GM23338 (cell line): ENCODE results near the gene SERGEF. TPM values are rescaled to one million over a fixed set of nuclear protein-coding genes. Genes with fewer than 3 reads are reported as not detected.

Experiments used
- ATAC-seq: fragments of 200-7000 bp; cut with Tn5 transposase; 3 replicates; pipeline ENCODE4 v1.9.1; 2020
- DNase-seq: peaks from one replicate; pipeline ENCODE4 v3.0.0-alpha.2; 2015; ENCODE audit warnings: low spot score
- H2AFZ ChIP-seq: fragments of 200-600 bp; sonication (generic); 2 replicates; pipeline ENCODE4 v1.8.0; 2016; ENCODE audit warnings: antibody characterized with exemption, mild to moderate bottlenecking, moderate library complexity
- H3F3A ChIP-seq: fragments of 200-600 bp; sonication (generic); replicated peaks from 2 replicates; pipeline ENCODE4 v1.8.0; 2017; ENCODE audit warnings: antibody characterized with exemption, mixed run types, low read depth
- H3K27ac ChIP-seq: fragments of 200-600 bp; sonication (generic); 2 replicates; pipeline ENCODE4 v1.6.1; 2016; ENCODE audit warnings: low read depth
- H3K27me3 ChIP-seq: fragments of 200-600 bp; sonication (generic); 2 replicates; pipeline ENCODE4 v1.8.0; 2016; ENCODE audit warnings: mild to moderate bottlenecking, mixed run types, moderate library complexity; ENCODE audit not compliant: insufficient read depth
- H3K36me3 ChIP-seq: fragments of 200-600 bp; sonication (generic); 2 replicates; pipeline ENCODE4 v1.8.0; 2016; ENCODE audit warnings: mild to moderate bottlenecking; ENCODE audit not compliant: insufficient read depth
- H3K4me1 ChIP-seq: fragments of 200-600 bp; sonication (generic); 2 replicates; pipeline ENCODE4 v1.8.0; 2016; ENCODE audit warnings: mild to moderate bottlenecking, moderate library complexity; ENCODE audit not compliant: insufficient read depth
- H3K4me2 ChIP-seq: fragments of 200-600 bp; sonication (generic); 2 replicates; pipeline ENCODE4 v1.7.1; 2017; ENCODE audit warnings: mixed run types
- H3K4me3 ChIP-seq: fragments of 200-600 bp; sonication (generic); 2 replicates; pipeline ENCODE4 v1.6.1; 2016; ENCODE audit warnings: mixed run types
- H3K79me2 ChIP-seq: fragments of 200-600 bp; sonication (generic); replicated peaks from 2 replicates; pipeline ENCODE4 v1.8.0; 2017; ENCODE audit warnings: mild to moderate bottlenecking; ENCODE audit not compliant: insufficient read depth
- H3K9me2 ChIP-seq: fragments of 200-600 bp; sonication (generic); 2 replicates; pipeline ENCODE4 v1.8.0; 2017; ENCODE audit not compliant: insufficient read depth
- H4K20me1 ChIP-seq: fragments of 200-600 bp; sonication (generic); replicated peaks from 2 replicates; pipeline ENCODE4 v1.8.0; 2017; ENCODE audit warnings: mild to moderate bottlenecking; ENCODE audit not compliant: insufficient read depth
- H3K27ac Mint-ChIP-seq: 2 replicates; pipeline ENCODE4 v1.8.0; 2020; ENCODE audit warnings: inconsistent platforms, mild to moderate bottlenecking, moderate library complexity, mixed read lengths
- H3K27me3 Mint-ChIP-seq: 3 replicates; pipeline ENCODE4 v1.8.0; 2022; ENCODE audit warnings: low read depth, mild to moderate bottlenecking, moderate library complexity, mixed read lengths, inconsistent platforms; ENCODE audit not compliant: insufficient read depth, poor library complexity
- H3K36me3 Mint-ChIP-seq: 3 replicates; pipeline ENCODE4 v1.8.0; 2021; ENCODE audit warnings: low read depth, mild to moderate bottlenecking, inconsistent platforms, moderate library complexity, mixed read lengths
- H3K4me1 Mint-ChIP-seq: 3 replicates; pipeline ENCODE4 v1.8.0; 2020; ENCODE audit warnings: mild to moderate bottlenecking, inconsistent platforms, mixed read lengths
- H3K4me3 Mint-ChIP-seq: 3 replicates; pipeline ENCODE4 v1.8.0; 2021; ENCODE audit warnings: moderate library complexity, mild to moderate bottlenecking, inconsistent platforms, mixed read lengths
- H3K9me3 Mint-ChIP-seq: 3 replicates; pipeline ENCODE4 v1.8.0; 2020; ENCODE audit warnings: moderate library complexity, mild to moderate bottlenecking, inconsistent platforms, mixed read lengths
- EZH2 ChIP-seq: fragments of 200-600 bp; sonication (generic); IDR thresholded peaks from one replicate; pipeline ENCODE4 v1.8.0; 2017; ENCODE audit warnings: antibody characterized with exemption, mild to moderate bottlenecking, low read depth; ENCODE audit not compliant: unreplicated experiment
- EZH2phosphoT487 ChIP-seq: fragments of 200-600 bp; sonication (generic); IDR thresholded peaks from one replicate; pipeline ENCODE4 v1.8.1; 2018; ENCODE audit warnings: antibody characterized with exemption; ENCODE audit not compliant: unreplicated experiment
- JUNB ChIP-seq: IDR thresholded peaks from one replicate; pipeline ENCODE4 v1.6.1; 2016; ENCODE audit warnings: antibody characterized with exemption; ENCODE audit not compliant: unreplicated experiment
- NANOG ChIP-seq: IDR thresholded peaks from 2 replicates; pipeline ENCODE4 v1.6.1; 2016; ENCODE audit warnings: antibody characterized with exemption, borderline replicate concordance
- POLR2AphosphoS5 ChIP-seq: IDR thresholded peaks from 2 replicates; pipeline ENCODE4 v1.6.1; 2016; ENCODE audit warnings: antibody characterized with exemption, low read depth
- STAT1 ChIP-seq: IDR thresholded peaks from one replicate; pipeline ENCODE4 v1.6.1; 2016; ENCODE audit warnings: antibody characterized with exemption; ENCODE audit not compliant: unreplicated experiment
- ZNF114 ChIP-seq: fragments of 250-450 bp; sonication (Bioruptor Pico); IDR thresholded peaks from 2 replicates; pipeline ENCODE4 v1.5.0; 2020; ENCODE audit warnings: mild to moderate bottlenecking, moderate library complexity
- ZNF331 ChIP-seq: fragments of 250-450 bp; sonication (Bioruptor Pico); IDR thresholded peaks from 2 replicates; pipeline ENCODE4 v1.5.0; 2020; ENCODE audit warnings: low read depth, mild to moderate bottlenecking, moderate library complexity
- polyA plus RNA-seq: library from polyadenylated mRNA; unstranded; fragments of >200 nt; fragmentation: Nextera tagmentation; extraction: Ambion mirVana; gene quantifications from 2 replicates; pipeline ENCODE4 v1.2.1, GENCODE V29; 2016
- total RNA-seq: library from RNA; depleted of rRNA; stranded (reverse); fragments of >200 nt; shearing (Covaris generic); gene quantifications from 2 replicates; pipeline ENCODE4 v1.2.3, GENCODE V29; 2014
- TF ChIP-seq, protein P1 (sequence below): IDR thresholded peaks from one replicate; pipeline ENCODE4 v1.6.1; 2018; ENCODE audit warnings: antibody characterized with exemption; ENCODE audit not compliant: unreplicated experiment
- TF ChIP-seq, protein P2 (sequence below): IDR thresholded peaks from 2 replicates; pipeline ENCODE4 v1.6.1; 2016; ENCODE audit warnings: antibody characterized with exemption
- TF ChIP-seq, protein P3 (sequence below): fragments of 250-450 bp; sonication (Bioruptor Pico); IDR thresholded peaks from 2 replicates; pipeline ENCODE4 v1.5.0; 2020; ENCODE audit warnings: mild to moderate bottlenecking, moderate library complexity
- TF ChIP-seq, protein P4 (sequence below), 2 experiments: fragments of 200-600 bp in 1 of 2; sonication (generic) in 1 of 2; conservative IDR thresholded peaks; 2 replicates each; pipeline versions ENCODE4 v1.5.1 to v1.6.1; 2016 to 2017; ENCODE audit warnings: antibody characterized with exemption in 2 of 2, low read depth in 2 of 2, mild to moderate bottlenecking in 2 of 2, moderate library complexity in 1 of 2

The SERGEF gene
- total and polyA plus RNA-seq, 2 experiments from 2014 or later: 24.2 to 27.9 TPM

DNA sequence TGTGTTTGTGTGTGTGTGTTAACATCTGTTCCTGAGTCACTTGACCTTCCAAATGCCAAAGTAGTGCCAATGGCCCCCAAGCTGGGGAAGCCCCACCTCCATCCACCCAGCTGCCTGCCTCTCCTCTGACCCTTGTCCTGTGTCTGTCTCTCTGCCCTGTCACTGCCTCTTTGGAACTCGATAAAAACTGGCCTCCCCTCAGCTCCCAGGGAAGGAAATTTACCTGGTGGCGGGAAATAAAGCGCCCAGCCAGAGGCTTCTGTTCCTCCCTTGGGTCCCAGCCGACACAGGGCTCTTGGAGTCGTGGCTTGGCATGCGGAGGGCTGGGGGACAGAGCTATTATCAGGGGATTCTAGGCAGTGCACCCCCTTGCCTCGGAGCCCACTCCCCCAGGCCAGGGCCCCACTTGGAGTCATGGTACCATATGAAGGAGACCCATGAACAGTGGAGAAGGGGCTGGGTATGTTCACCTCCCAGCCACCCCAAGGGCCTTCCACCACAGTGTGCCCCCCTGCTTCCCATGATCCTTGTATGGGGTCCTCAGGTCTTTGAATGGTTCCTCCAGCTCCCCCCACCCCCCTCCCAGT is 272.1 kb downstream of the SERGEF start (continued):
- TF ChIP-seq JUNB (no peak), STAT1 (no peak), ZNF331 (CRISPR knock-in tag) (no peak), EZH2 (no peak), ZNF114 (CRISPR knock-in tag) (no peak), NANOG (no peak), POLR2AphosphoS5 (no peak)
- TF ChIP-seq, protein P1, sequence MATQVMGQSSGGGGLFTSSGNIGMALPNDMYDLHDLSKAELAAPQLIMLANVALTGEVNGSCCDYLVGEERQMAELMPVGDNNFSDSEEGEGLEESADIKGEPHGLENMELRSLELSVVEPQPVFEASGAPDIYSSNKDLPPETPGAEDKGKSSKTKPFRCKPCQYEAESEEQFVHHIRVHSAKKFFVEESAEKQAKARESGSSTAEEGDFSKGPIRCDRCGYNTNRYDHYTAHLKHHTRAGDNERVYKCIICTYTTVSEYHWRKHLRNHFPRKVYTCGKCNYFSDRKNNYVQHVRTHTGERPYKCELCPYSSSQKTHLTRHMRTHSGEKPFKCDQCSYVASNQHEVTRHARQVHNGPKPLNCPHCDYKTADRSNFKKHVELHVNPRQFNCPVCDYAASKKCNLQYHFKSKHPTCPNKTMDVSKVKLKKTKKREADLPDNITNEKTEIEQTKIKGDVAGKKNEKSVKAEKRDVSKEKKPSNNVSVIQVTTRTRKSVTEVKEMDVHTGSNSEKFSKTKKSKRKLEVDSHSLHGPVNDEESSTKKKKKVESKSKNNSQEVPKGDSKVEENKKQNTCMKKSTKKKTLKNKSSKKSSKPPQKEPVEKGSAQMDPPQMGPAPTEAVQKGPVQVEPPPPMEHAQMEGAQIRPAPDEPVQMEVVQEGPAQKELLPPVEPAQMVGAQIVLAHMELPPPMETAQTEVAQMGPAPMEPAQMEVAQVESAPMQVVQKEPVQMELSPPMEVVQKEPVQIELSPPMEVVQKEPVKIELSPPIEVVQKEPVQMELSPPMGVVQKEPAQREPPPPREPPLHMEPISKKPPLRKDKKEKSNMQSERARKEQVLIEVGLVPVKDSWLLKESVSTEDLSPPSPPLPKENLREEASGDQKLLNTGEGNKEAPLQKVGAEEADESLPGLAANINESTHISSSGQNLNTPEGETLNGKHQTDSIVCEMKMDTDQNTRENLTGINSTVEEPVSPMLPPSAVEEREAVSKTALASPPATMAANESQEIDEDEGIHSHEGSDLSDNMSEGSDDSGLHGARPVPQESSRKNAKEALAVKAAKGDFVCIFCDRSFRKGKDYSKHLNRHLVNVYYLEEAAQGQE: no peak
- TF ChIP-seq, protein P2, sequence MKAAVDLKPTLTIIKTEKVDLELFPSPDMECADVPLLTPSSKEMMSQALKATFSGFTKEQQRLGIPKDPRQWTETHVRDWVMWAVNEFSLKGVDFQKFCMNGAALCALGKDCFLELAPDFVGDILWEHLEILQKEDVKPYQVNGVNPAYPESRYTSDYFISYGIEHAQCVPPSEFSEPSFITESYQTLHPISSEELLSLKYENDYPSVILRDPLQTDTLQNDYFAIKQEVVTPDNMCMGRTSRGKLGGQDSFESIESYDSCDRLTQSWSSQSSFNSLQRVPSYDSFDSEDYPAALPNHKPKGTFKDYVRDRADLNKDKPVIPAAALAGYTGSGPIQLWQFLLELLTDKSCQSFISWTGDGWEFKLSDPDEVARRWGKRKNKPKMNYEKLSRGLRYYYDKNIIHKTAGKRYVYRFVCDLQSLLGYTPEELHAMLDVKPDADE: no peak

DNA sequence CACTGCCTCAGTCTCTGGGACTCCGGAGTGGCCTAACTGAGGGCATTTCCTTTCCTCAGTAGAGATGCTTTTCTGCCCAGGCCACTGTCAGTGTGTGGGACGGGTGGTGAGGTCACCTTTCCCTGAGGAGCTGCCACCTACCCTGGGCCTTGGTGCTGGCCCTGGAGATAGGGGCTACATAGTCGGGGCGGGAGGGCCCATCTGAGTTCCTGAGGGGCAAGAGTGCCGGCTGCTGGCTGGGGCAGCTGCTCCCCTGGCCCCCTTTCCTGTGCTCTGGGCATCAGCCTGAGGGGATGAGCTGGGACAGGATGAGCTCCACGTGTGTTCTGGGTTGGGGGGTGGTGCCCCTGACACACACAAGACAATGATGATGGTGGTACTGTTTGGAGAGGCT is 272.9 kb downstream of the SERGEF start:
- H4K20me1 ChIP-seq: peaks cover 7% of the 10 kb centered on the region; the same call in 1 of the 2 replicates
- peaks cover 35% of the 10 kb centered on the region for H3K27me3 Mint-ChIP-seq
- no peak for TF ChIP-seq EZH2
- no peak for TF ChIP-seq ZNF114 (CRISPR knock-in tag)
- TF ChIP-seq POLR2AphosphoS5: no peak
- no peak for TF ChIP-seq ZNF331 (CRISPR knock-in tag)
- TF ChIP-seq, protein P3, sequence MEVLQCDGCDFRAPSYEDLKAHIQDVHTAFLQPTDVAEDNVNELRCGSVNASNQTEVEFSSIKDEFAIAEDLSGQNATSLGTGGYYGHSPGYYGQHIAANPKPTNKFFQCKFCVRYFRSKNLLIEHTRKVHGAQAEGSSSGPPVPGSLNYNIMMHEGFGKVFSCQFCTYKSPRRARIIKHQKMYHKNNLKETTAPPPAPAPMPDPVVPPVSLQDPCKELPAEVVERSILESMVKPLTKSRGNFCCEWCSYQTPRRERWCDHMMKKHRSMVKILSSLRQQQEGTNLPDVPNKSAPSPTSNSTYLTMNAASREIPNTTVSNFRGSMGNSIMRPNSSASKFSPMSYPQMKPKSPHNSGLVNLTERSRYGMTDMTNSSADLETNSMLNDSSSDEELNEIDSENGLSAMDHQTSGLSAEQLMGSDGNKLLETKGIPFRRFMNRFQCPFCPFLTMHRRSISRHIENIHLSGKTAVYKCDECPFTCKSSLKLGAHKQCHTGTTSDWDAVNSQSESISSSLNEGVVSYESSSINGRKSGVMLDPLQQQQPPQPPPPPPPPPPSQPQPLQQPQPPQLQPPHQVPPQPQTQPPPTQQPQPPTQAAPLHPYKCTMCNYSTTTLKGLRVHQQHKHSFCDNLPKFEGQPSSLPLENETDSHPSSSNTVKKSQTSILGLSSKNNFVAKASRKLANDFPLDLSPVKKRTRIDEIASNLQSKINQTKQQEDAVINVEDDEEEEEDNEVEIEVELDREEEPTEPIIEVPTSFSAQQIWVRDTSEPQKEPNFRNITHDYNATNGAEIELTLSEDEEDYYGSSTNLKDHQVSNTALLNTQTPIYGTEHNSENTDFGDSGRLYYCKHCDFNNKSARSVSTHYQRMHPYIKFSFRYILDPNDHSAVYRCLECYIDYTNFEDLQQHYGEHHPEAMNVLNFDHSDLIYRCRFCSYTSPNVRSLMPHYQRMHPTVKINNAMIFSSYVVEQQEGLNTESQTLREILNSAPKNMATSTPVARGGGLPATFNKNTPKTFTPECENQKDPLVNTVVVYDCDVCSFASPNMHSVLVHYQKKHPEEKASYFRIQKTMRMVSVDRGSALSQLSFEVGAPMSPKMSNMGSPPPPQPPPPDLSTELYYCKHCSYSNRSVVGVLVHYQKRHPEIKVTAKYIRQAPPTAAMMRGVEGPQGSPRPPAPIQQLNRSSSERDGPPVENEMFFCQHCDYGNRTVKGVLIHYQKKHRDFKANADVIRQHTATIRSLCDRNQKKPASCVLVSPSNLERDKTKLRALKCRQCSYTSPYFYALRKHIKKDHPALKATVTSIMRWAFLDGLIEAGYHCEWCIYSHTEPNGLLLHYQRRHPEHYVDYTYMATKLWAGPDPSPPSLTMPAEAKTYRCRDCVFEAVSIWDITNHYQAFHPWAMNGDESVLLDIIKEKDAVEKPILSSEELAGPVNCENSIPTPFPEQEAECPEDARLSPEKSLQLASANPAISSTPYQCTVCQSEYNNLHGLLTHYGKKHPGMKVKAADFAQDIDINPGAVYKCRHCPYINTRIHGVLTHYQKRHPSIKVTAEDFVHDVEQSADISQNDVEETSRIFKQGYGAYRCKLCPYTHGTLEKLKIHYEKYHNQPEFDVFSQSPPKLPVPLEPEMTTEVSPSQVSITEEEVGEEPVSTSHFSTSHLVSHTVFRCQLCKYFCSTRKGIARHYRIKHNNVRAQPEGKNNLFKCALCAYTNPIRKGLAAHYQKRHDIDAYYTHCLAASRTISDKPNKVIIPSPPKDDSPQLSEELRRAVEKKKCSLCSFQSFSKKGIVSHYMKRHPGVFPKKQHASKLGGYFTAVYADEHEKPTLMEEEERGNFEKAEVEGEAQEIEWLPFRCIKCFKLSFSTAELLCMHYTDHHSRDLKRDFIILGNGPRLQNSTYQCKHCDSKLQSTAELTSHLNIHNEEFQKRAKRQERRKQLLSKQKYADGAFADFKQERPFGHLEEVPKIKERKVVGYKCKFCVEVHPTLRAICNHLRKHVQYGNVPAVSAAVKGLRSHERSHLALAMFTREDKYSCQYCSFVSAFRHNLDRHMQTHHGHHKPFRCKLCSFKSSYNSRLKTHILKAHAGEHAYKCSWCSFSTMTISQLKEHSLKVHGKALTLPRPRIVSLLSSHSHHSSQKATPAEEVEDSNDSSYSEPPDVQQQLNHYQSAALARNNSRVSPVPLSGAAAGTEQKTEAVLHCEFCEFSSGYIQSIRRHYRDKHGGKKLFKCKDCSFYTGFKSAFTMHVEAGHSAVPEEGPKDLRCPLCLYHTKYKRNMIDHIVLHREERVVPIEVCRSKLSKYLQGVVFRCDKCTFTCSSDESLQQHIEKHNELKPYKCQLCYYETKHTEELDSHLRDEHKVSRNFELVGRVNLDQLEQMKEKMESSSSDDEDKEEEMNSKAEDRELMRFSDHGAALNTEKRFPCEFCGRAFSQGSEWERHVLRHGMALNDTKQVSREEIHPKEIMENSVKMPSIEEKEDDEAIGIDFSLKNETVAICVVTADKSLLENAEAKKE (CRISPR knock-in tag): no peak
- TF ChIP-seq EZH2phosphoT487: no peak
- TF ChIP-seq, protein P4, sequence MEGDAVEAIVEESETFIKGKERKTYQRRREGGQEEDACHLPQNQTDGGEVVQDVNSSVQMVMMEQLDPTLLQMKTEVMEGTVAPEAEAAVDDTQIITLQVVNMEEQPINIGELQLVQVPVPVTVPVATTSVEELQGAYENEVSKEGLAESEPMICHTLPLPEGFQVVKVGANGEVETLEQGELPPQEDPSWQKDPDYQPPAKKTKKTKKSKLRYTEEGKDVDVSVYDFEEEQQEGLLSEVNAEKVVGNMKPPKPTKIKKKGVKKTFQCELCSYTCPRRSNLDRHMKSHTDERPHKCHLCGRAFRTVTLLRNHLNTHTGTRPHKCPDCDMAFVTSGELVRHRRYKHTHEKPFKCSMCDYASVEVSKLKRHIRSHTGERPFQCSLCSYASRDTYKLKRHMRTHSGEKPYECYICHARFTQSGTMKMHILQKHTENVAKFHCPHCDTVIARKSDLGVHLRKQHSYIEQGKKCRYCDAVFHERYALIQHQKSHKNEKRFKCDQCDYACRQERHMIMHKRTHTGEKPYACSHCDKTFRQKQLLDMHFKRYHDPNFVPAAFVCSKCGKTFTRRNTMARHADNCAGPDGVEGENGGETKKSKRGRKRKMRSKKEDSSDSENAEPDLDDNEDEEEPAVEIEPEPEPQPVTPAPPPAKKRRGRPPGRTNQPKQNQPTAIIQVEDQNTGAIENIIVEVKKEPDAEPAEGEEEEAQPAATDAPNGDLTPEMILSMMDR (conservative IDR thresholded peaks at IDR 0.05; ENCODE audit: low read depth in 2 of 2): no peak
- no peak for TF ChIP-seq JUNB

More for the DNA sequence above, 272.9 kb downstream of the SERGEF start:
- Histone ChIP-seq H3K27me3 (peaks cover 49% of the 10 kb centered on the region), H2AFZ (no peak overlapping the region), H3K79me2 (no peaks in the 10 kb centered on the region), H3K36me3 (no peaks in the 10 kb centered on the region; the same call in 1 of the 2 replicates), H3F3A (no peaks in the 10 kb centered on the region), H3K27ac (no peak overlapping the region), H3K4me1 (peaks cover 15% of the 10 kb centered on the region), H3K4me2 (no peak overlapping the region), H3K4me3 (no peak overlapping the region), H3K9me2 (no peaks in the 10 kb centered on the region)
- no peak overlapping the region for H3K27ac Mint-ChIP-seq
- DNase-seq (no peak), ATAC-seq (no peak)
- H3K9me3 Mint-ChIP-seq: peaks cover 7% of the 10 kb centered on the region
- H3K36me3 Mint-ChIP-seq: no peaks in the 10 kb centered on the region; the same call in 2 of the 3 replicates
- H3K4me1 Mint-ChIP-seq: peaks cover 11% of the 10 kb centered on the region
- no peak overlapping the region for H3K4me3 Mint-ChIP-seq
